Panc1 (cell line): Measurements from ENCODE around the gene MED12L. TPM values are rescaled to one million over a fixed set of nuclear protein-coding genes. Genes with fewer than 3 reads are reported as not detected.

Experiments
- ATAC-seq: fragments of 200-7000 bp; cut with Tn5 transposase; 2 replicates; pipeline ENCODE4 v1.9.1; 2020; ENCODE audit warnings: mild to moderate bottlenecking, moderate library complexity
- BruUV-seq: library from RNA; stranded (reverse); fragments of 400-500 nt; replicated peaks from 2 replicates; lab custom pipeline; 2021; lab: Mats Ljungman, UMichigan
- CTCF ChIA-PET: fragments of 300-600 bp; sonication (Branson Sonifier 250); formaldehyde crosslinking; loops from one replicate; lab custom pipeline; 2022; ENCODE audit warnings: antibody characterized with exemption; lab: Charles Lee
- POLR2A ChIA-PET: fragments of 300-600 bp; sonication (Branson Sonifier 250); formaldehyde crosslinking; loops from one replicate; lab custom pipeline; 2022; ENCODE audit warnings: antibody characterized with exemption; lab: Charles Lee
- DNase-seq: peaks from one replicate; pipeline ENCODE4 v3.0.0-alpha.2; 2010; ENCODE audit warnings: low read depth, low spot score
- H3K27ac ChIP-seq: 2 replicates; pipeline ENCODE4 v1.5.1; 2011; ENCODE audit warnings: mild to moderate bottlenecking, low read length, inconsistent platforms
- H3K27me3 ChIP-seq: fragments of 200-500 bp; sonication (Bioruptor generic); 2 replicates; pipeline ENCODE4 v1.6.0; 2014; ENCODE audit warnings: low read length, inconsistent platforms; ENCODE audit not compliant: control insufficient read depth, insufficient read depth
- H3K36me3 ChIP-seq: fragments of 200-500 bp; sonication (Bioruptor generic); 2 replicates; pipeline ENCODE4 v1.5.1; 2014; ENCODE audit warnings: inconsistent platforms, mild to moderate bottlenecking, low read length, moderate library complexity; ENCODE audit not compliant: control insufficient read depth, insufficient read depth
- H3K4me1 ChIP-seq: 2 replicates; pipeline ENCODE4 v1.5.1; 2011; ENCODE audit warnings: inconsistent platforms, mild to moderate bottlenecking, low read length, moderate library complexity; ENCODE audit not compliant: control insufficient read depth, insufficient read depth
- H3K4me3 ChIP-seq, 2 experiments: 2 replicates each; pipeline ENCODE4 v1.5.1; 2011 to 2012; ENCODE audit warnings: low read depth in 2 of 2, low read length in 2 of 2, mild to moderate bottlenecking in 2 of 2, inconsistent platforms in 1 of 2, moderate library complexity in 1 of 2
- H3K9me3 ChIP-seq: fragments of 200-500 bp; sonication (Bioruptor generic); 2 replicates; pipeline ENCODE4 v1.5.1; 2014; ENCODE audit warnings: low read depth, mild to moderate bottlenecking, inconsistent platforms, low read length, moderate library complexity; ENCODE audit not compliant: control insufficient read depth, insufficient read depth
- POLR2AphosphoS5 ChIP-seq: IDR thresholded peaks from 2 replicates; pipeline ENCODE4 v1.6.1; 2012; ENCODE audit warnings: mild to moderate bottlenecking, low read depth, low read length, moderate library complexity
- SIN3A ChIP-seq: IDR thresholded peaks from 2 replicates; pipeline ENCODE4 v1.6.1; 2012; ENCODE audit warnings: low read depth, mild to moderate bottlenecking, low read length, moderate library complexity, borderline replicate concordance; ENCODE audit not compliant: insufficient read depth
- TCF7L2 ChIP-seq: IDR thresholded peaks from 2 replicates; pipeline ENCODE4 v1.6.1; 2011; ENCODE audit warnings: mild to moderate bottlenecking, low read depth, low read length, inconsistent platforms
- in situ Hi-C: cut with HindIII; loops from 2 replicates; pipeline ENCODE4 v1.10.0; 2016; ENCODE audit warnings: low sequenced_read_pairs, low pct_unique_long_range_greater_than_20kb
- intact Hi-C: fragments of 100-400 bp; cut with micrococcal nuclease; formaldehyde crosslinking; loops from one replicate; pipeline ENCODE4 v1.10.0; 2022; ENCODE audit not compliant: unreplicated experiment
- total RNA-seq: library from RNA; stranded (reverse); gene quantifications from one replicate; pipeline ENCODE4 v1.2.1, GENCODE V29; 2021; ENCODE audit not compliant: unreplicated experiment
- TF ChIP-seq, protein P1 (sequence below), 2 experiments: IDR thresholded peaks; 2 replicates each; pipeline ENCODE4 v1.6.1; 2011 to 2012; ENCODE audit warnings: low read depth in 2 of 2, control low read depth in 1 of 2, low read length in 1 of 2, mild to moderate bottlenecking in 1 of 2, moderate library complexity in 1 of 2; ENCODE audit not compliant: insufficient read depth in 1 of 2
- TF ChIP-seq, protein P2 (sequence below): fragments of 450-650 bp; IDR thresholded peaks from 2 replicates; pipeline ENCODE4 v1.5.1; 2017; ENCODE audit warnings: mild to moderate bottlenecking

The MED12L gene
- total RNA-seq, 1 experiment from 2014 or later: 2.8 TPM

DNA sequence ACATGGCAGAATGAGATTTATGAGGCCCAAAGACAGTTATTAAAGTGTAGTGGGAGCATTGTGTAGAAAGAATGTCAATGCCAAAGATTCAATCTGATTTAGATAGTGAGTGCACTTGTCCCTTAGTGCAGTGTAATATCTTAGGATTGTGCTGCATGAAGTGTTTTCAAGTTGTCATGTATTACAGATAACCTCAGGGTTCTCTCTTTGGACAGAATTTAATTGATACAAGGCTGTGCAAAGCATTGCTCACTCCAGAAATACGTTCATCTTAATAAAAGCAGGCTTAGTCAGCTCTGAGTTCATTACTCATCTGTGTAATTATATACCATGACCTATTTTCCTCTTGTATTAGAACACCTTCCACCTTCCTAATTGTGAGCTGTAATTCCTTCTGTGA, 133.6 kb downstream of the MED12L start:
- Histone ChIP-seq H3K27ac (no peak overlapping the region), H3K27me3 (no peaks in the 10 kb centered on the region), H3K4me1 (no peaks in the 10 kb centered on the region), H3K4me3 (no peak overlapping the region), H3K9me3 (no peaks in the 10 kb centered on the region), H3K36me3 (no peaks in the 10 kb centered on the region)
- ChIA-PET CTCF (no interaction called here), POLR2A (no interaction called here)
- ATAC-seq: peak; percentile 70
- in situ Hi-C loops (no loop called here), intact Hi-C loops (no loop called here)
- BruUV-seq: no TSS peak
- TF ChIP-seq TCF7L2 (no peak), SIN3A (no peak), POLR2AphosphoS5 (no peak)
- TF ChIP-seq, protein P1, sequence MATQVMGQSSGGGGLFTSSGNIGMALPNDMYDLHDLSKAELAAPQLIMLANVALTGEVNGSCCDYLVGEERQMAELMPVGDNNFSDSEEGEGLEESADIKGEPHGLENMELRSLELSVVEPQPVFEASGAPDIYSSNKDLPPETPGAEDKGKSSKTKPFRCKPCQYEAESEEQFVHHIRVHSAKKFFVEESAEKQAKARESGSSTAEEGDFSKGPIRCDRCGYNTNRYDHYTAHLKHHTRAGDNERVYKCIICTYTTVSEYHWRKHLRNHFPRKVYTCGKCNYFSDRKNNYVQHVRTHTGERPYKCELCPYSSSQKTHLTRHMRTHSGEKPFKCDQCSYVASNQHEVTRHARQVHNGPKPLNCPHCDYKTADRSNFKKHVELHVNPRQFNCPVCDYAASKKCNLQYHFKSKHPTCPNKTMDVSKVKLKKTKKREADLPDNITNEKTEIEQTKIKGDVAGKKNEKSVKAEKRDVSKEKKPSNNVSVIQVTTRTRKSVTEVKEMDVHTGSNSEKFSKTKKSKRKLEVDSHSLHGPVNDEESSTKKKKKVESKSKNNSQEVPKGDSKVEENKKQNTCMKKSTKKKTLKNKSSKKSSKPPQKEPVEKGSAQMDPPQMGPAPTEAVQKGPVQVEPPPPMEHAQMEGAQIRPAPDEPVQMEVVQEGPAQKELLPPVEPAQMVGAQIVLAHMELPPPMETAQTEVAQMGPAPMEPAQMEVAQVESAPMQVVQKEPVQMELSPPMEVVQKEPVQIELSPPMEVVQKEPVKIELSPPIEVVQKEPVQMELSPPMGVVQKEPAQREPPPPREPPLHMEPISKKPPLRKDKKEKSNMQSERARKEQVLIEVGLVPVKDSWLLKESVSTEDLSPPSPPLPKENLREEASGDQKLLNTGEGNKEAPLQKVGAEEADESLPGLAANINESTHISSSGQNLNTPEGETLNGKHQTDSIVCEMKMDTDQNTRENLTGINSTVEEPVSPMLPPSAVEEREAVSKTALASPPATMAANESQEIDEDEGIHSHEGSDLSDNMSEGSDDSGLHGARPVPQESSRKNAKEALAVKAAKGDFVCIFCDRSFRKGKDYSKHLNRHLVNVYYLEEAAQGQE (IDR thresholded peaks at IDR 0.05; ENCODE audit: insufficient read depth in 1 of 2, low read depth in 2 of 2, low read length in 1 of 2): no peak
- TF ChIP-seq, protein P2, sequence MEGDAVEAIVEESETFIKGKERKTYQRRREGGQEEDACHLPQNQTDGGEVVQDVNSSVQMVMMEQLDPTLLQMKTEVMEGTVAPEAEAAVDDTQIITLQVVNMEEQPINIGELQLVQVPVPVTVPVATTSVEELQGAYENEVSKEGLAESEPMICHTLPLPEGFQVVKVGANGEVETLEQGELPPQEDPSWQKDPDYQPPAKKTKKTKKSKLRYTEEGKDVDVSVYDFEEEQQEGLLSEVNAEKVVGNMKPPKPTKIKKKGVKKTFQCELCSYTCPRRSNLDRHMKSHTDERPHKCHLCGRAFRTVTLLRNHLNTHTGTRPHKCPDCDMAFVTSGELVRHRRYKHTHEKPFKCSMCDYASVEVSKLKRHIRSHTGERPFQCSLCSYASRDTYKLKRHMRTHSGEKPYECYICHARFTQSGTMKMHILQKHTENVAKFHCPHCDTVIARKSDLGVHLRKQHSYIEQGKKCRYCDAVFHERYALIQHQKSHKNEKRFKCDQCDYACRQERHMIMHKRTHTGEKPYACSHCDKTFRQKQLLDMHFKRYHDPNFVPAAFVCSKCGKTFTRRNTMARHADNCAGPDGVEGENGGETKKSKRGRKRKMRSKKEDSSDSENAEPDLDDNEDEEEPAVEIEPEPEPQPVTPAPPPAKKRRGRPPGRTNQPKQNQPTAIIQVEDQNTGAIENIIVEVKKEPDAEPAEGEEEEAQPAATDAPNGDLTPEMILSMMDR: no peak
- no peak for DNase-seq

DNA sequence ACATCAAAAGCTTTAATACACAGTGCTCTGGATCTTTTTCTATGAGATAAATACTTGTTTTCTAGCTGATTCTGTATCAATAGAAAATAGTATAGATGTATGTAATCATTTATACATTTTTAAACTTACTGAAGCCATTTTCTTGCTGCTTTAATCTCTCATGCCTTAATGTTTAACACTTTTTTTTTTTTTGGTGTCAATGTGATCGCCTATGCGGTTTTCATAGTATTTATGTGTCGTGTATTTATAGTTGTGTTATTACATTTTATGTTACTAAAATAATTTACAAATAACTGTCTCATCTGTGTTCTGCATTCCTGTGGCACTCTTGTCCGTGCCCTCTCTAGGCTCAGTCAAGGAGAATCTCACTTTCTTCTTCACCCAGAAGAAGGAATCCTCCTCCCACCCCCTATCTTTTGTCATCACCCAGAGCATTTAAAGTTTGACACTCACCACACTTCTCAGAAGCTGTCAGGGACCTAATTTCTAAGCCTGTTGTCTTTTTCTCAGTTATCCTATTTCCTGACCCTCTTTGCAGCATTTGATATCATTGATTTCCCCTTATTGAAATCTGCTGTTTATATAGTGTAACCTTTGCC, 138.9 kb downstream of the MED12L start:
- ATAC-seq (no peak), DNase-seq (no peak)
- Histone ChIP-seq H3K36me3 (no peaks in the 10 kb centered on the region), H3K4me1 (no peaks in the 10 kb centered on the region), H3K4me3 (no peak overlapping the region), H3K27me3 (no peaks in the 10 kb centered on the region), H3K27ac (no peak overlapping the region), H3K9me3 (no peaks in the 10 kb centered on the region)
- in situ Hi-C loops (no loop called here), intact Hi-C loops (no loop called here)
- no TSS peak for BruUV-seq
- ChIA-PET CTCF (no interaction called here), POLR2A (interaction anchor here (0.6 kb wide), 1 partner anchor 54 kb away, joined by 7 read pairs; the partner anchor contains the start of gene P2RY14)
- TF ChIP-seq POLR2AphosphoS5 (no peak), TCF7L2 (no peak), SIN3A (no peak)
- TF ChIP-seq, protein P2: no peak
- TF ChIP-seq, protein P1 (IDR thresholded peaks at IDR 0.05; ENCODE audit: insufficient read depth in 1 of 2, low read depth in 2 of 2, low read length in 1 of 2): no peak
